PFSK-1 (cell line): ENCODE data around the gene PRKAR1B.

Experiments
- FOXP2 ChIP-seq: optimal IDR thresholded peaks from 2 replicates; pipeline ENCODE3; 2011; ENCODE audit warnings: borderline replicate concordance, control low read depth, inconsistent platforms; ENCODE audit not compliant: insufficient read depth; ENCODE audit errors: extremely low read length, extremely low read depth
- POLR2AphosphoS5 ChIP-seq: IDR thresholded peaks from 2 replicates; pipeline ENCODE4 v1.6.1; 2012; ENCODE audit warnings: low read depth, mild to moderate bottlenecking, control low read depth, low read length, moderate library complexity
- REST ChIP-seq, 2 experiments: IDR thresholded peaks; 2 replicates each; pipeline versions ENCODE4 v1.6.1 to v1.8.0; 2011 to 2012; ENCODE audit warnings: low read depth in 2 of 2, low read length in 2 of 2, control low read depth in 1 of 2, inconsistent platforms in 1 of 2, mild to moderate bottlenecking in 1 of 2, moderate library complexity in 1 of 2; ENCODE audit not compliant: insufficient read depth in 1 of 2
- SIN3A ChIP-seq: IDR thresholded peaks from 2 replicates; pipeline ENCODE4 v1.6.1; 2012; ENCODE audit warnings: mild to moderate bottlenecking, low read length, moderate library complexity, borderline replicate concordance; ENCODE audit not compliant: insufficient read depth
- TAF1 ChIP-seq: IDR thresholded peaks from 2 replicates; pipeline ENCODE4 v1.6.1; 2012; ENCODE audit warnings: low read length, control low read depth, borderline replicate concordance; ENCODE audit not compliant: insufficient read depth

GRCh38 chr7:710161-710560 is 16.9 kb downstream of the PRKAR1B start:
- TF ChIP-seq POLR2AphosphoS5 (no peak), REST (IDR thresholded peaks at IDR 0.05; ENCODE audit: insufficient read depth in 1 of 2, low read depth in 2 of 2, low read length in 2 of 2) (no peak), SIN3A (no peak), TAF1 (no peak), FOXP2 (no peak)
